Measurements from ENCODE around the gene ANKRD45.
A peak's percentile ranks its signal among the peaks of the same experiment; 100 is the strongest.
"Not testable (repeated sequence)": the region's sequence is repeated elsewhere in the genome, so short reads cannot be mapped to it uniquely, and the experiment has no call there.

ANKRD45 gene, protein sequence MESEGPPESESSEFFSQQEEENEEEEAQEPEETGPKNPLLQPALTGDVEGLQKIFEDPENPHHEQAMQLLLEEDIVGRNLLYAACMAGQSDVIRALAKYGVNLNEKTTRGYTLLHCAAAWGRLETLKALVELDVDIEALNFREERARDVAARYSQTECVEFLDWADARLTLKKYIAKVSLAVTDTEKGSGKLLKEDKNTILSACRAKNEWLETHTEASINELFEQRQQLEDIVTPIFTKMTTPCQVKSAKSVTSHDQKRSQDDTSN

DNA sequence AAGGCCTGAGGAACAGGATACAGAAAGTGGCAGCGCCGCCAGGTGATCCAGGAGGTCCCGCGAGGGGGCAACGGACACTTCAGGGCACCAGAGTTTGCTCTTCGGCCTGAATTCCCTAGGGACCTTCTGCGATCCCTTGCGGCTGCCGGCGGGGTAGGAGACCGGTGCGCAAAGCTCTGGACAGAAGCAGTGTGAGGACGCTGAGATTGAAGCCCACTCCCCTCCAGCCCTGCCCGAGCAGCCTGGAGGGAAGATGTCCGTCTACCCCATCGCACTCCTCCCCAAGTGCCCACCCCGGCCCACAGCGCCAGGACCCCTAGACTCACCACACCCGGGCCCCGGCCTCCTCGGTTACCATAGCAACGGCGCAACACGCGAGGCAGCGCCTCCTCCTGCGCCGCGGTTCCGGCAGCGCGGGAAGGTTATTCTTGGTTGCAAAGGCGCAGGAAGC, at the start of gene ANKRD45:
ANKRD45 (minus strand) TSS at position 361 of the 451 bp plus-strand sequence. CDS start 10,433 bp downstream, outside the sequence.
- DNase-seq (ENCODE audit: low read depth in 1 of 2, low spot score in 1 of 2) = no peak

DNA sequence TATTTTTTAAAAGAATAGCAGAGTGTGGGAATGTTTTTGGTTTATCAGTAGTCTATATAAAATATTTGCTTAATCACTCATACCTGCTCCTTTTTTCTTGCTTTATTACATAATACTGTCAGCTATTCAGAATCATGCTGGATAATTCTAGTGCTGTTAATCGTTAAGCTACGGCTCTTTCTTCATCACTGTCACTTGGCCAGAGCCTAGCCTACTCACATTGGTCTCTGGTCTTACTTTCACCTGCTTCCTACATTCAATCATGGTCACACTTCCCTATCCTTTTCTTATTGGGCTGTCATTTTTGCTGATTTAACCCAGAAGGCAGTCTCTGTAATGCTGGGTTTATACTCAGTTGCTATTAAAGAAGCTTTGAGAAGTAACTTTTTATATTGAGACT, 47.6 kb upstream of the ANKRD45 start:
- DNase-seq (ENCODE audit: low read depth in 1 of 2, low spot score in 1 of 2) = no peak

DNA sequence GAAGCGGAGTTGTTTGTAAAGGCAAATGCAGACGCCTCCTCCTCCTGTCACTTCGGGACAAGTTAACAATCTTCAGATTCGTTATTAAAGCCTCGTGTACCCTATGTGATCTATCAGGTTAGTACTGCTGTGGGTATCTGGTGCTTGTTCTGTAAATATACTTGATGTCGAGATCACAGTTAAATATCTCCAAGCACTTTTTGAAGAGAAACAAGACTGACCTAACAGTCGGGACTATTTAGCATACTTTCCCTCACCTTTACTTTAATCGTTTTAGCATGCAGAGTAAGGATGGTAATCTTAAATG, 45.8 kb upstream of the ANKRD45 start:
- DNase-seq (ENCODE audit: low read depth in 1 of 2, low spot score in 1 of 2) = no peak

DNA sequence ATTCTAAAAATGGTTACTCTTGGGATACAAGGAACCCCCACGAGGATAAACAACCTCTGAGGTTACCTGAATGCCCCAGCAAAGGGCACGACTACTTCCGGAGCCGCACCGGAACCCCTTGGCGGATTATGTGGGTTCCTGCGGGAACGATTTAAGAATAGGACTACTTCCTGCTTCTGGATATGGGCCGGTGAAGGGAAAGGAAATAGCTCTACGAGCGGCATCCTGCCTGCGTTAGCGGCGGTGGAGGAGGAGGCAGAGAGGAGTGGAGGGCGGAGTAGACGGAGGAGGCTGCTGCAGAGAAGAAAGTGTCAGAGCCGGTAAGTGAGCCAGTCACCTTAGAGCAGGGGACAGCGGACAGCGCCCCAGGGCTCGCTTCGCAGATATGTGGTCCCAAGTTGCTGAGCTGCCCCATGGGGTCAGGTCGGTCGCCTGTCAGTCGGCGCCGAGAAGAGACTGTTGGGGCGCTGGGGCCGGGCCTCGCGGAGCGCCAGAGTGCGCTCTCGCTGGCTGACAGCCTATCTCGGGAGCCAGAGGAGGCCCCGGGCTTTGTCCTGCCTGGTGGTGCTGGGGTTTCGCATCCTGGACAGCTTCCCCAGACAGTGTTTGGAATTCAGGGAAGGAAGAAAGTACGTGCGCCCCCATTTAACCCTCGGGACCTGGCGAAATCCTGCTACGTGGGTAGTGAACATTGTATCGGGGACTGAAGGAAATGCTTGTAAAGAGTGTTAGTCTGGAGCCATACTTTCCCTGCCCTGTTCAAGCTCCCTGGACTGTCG, 45.3 kb upstream of the ANKRD45 start, which contains the start of gene KLHL20:
KLHL20 (plus strand) TSS at position 223 of the 779 bp plus-strand sequence. CDS start 1,063 bp downstream, outside the sequence.
- peak; percentile 61 to 70 for DNase-seq (ENCODE audit: low read depth in 1 of 2, low spot score in 1 of 2)

DNA sequence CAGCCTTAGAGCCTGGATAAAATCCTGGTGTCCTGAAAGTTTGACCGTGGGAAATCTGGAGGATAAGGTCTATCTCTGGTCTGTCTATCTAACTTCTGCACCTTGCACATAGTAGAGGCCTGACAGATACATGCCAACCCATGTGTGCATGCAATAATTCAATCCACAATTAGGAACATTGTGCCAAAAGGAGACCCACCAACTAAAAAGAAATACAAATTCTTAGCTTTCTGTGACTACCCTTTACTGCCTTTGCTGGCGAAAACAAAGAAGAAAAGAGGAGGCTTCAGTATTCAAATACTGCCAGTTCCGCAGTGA, 44.7 kb upstream of the ANKRD45 start:
- no peak for DNase-seq (ENCODE audit: low read depth in 1 of 2, low spot score in 1 of 2)

DNA sequence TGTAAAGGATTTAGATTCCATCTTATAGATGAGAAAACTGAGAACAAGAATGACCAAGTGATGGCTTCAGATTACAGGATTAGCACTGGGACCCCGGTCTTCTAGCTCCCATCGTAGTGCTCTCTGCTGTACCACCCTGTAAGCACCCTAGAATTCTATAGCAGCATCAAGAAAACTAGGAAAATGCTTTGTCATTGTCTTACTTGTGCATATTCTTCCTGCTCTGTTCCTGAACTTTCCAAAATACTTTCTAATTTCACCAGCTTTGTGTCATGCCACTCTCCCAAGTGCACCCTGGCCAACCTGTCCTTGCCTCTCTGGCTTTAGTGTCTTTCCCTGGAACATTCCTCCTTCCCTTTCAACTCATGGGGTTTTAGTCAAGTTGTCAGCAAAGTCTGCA, 39.1 kb upstream of the ANKRD45 start:
- no peak for DNase-seq (ENCODE audit: low read depth in 1 of 2, low spot score in 1 of 2)

DNA sequence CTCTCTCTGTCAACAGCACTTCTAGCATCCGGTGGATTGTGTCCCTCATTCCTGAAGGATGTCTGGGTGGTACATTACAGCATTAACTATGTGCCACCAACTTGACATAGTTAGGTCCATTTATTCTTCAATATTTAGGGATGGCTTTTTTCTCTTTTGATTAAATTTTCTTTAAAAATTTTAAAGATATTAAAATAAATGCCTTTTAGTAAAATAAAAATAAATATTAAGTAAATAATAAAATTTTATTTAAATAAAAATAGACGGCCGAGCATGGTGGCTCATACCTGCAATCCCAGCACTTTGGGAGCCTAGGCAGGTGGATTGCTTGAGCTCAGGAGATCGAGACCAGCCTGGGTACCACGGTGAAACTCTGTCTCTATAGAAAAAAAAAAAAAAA, 35.5 kb upstream of the ANKRD45 start:
- no peak for DNase-seq (ENCODE audit: low read depth in 1 of 2, low spot score in 1 of 2)

DNA sequence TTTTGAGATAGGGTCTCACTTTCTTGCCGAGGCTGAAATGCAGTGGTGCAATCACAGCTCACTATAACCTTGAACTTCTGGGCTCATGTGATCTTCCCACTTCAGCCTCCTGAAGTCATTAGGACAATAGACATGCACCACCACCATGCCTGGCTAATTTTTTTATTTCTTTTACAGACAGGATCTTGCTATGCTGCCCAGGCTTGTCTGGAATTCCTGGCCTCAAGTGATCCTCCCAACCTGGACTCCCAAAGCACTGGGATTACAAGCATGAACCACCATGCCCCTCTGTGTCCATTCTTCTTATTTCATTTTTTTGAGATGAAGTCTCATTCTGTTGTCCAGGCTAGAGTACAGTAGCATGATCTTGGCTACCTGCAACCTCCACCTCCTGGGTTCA, 33.1 kb upstream of the ANKRD45 start:
- no peak for DNase-seq (ENCODE audit: low read depth in 1 of 2, low spot score in 1 of 2)

DNA sequence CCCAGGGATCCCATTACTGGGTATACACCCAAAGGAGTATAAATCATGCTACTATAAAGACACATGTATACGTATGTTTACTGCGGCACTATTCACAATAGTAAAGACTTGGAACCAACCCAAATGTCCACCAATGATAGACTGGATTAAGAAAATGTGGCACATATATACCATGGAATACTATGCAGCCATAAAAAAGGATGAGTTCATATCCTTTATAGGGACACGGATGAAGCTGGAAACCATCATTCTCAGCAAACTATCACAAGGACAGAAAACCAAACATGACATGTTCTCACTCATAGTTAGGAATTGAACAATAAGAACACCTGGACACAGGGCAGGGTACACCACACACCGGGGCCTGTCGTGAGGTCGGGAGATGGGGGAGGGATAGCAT, 31.6 kb upstream of the ANKRD45 start:
- not testable (repeated sequence) for DNase-seq (ENCODE audit: low read depth in 1 of 2, low spot score in 1 of 2)

DNA sequence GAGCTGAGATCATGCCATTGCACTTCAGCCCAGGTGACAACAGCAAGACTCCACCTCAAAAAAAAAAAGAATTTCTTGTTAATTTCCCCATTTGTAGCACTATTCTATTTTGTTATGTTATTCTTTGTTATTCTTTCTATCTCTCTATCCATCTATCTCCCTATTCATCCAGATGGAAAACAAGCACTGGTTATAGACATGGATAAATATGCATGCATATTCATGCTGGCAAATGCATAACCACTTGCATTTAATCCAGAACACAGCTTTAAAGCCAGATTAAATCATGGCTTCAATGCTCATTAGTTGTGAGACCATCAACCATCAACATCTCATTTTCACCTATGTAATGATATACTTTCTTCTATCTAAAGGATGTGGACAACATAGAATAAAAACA, 23.6 kb upstream of the ANKRD45 start:
- no peak for DNase-seq (ENCODE audit: low read depth in 1 of 2, low spot score in 1 of 2)

DNA sequence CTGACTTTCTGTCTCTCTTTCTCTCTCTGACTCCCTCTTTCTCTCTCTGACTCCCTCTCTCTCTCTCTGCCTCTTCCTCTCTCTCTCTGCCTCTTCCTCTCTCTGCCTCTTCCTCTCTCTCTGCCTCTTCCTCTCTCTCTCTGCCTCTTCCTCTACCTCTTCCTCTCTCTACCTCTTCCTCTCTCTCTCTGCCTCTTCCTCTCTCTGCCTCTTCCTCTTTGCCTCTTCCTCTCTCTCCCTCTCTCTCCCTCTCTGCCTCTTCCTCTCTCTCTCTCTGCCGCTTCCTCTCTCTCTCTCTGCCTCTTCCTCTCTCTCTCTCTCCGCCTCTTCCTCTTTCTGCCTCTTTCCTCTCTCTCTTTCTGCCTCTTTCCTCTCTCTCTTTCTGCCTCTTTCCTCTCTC, 18.6 kb upstream of the ANKRD45 start:
- no peak for DNase-seq (ENCODE audit: low read depth in 1 of 2, low spot score in 1 of 2)

DNA sequence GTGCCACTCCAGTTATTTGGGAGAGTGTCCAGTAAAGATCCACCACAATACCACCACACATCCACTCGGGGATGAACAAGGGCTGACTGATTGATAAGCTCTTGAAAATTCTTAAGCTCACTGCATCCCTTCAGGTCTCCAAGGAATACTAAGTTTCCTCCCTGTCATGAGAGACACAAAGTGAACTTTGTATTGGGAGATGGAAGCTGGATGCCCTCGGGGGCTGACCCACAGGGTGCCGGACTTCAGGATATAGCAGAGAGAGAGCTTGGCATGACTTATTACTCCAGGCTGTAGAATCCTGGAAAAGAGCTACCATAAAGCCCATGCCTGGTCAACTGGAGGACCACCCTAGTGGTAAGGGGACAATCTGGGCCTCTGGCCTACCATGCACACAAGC, 15.5 kb upstream of the ANKRD45 start:
- not testable (repeated sequence) for DNase-seq (ENCODE audit: low read depth in 1 of 2, low spot score in 1 of 2)

DNA sequence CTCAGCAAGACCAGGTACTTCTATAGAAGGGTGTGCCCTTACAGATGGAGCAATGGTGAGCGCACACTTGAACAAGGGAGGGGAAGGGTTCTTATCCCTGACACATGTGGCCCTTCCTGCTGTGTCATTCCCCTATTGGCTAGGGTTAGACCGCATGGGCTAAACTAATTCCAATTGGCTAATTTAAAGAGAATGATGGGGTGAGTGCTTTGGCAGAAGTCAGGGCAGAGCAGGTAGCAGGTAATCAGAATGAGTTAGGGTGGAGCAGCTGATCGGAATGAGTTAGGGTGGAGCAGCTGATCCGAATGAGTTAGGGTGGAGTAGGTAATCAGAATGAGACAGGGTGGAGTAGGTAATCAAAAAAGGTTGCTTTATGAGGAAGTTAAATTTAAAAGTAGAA, 14.2 kb upstream of the ANKRD45 start:
- DNase-seq (ENCODE audit: low read depth in 1 of 2, low spot score in 1 of 2) = not testable (repeated sequence)

DNA sequence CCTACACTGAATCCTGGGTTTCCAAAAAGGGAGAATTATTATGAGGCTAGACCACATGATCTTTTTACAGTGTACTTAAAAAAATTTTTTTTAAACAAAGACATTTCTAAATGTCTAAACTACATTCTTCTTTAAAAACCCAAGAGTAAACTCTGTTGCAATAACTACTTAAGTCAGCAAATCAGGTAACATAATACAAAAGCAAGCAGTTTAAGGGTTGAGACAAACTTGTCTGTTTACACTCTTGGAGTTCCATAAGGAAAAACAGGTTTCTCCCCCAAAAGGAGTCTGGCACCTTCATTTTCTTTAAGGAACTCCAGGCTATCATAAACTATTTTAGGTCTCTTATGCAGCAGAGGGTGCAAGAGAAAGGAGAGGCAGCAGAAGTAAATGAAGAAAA, 12.5 kb upstream of the ANKRD45 start:
- no peak for DNase-seq (ENCODE audit: low read depth in 1 of 2, low spot score in 1 of 2)

DNA sequence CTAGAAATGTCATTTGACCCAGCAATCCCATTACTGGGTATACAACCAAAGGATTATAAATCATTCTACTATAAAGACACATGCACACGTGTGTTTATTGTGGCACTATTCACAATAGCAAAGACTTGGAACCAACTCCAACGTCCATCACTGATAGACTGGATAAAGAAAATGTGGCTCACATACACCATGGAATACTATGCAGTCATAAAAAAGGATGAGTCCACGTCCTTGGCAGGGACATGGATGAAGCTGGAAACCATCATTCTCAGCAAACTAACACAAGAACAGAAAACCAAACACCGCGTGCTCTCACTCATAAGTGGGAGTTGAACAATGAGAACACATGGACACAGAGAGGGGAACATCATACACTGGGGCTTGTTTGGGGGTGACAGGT, 10.5 kb upstream of the ANKRD45 start:
- DNase-seq (ENCODE audit: low read depth in 1 of 2, low spot score in 1 of 2) = not testable (repeated sequence)

DNA sequence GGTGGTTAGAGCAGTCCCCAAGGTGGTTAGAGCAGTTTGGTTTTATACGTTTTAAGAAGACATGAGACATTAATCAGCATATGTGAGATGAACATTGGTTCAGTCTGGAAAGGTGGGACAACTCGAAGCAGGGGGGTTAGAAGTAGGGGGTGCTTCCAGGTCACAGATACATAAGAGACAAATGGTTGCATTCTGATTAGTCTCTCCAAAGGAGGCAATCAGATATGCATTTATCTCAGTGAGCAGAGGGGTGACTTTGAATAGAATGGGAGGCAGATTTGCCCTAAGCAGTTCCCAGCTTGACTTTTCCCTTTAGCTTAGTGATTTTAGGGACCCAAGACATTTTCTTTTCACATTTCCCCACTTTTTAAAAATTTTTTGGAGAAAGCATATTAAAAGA, 4.8 kb upstream of the ANKRD45 start:
- DNase-seq (ENCODE audit: low read depth in 1 of 2, low spot score in 1 of 2) = not testable (repeated sequence)

DNA sequence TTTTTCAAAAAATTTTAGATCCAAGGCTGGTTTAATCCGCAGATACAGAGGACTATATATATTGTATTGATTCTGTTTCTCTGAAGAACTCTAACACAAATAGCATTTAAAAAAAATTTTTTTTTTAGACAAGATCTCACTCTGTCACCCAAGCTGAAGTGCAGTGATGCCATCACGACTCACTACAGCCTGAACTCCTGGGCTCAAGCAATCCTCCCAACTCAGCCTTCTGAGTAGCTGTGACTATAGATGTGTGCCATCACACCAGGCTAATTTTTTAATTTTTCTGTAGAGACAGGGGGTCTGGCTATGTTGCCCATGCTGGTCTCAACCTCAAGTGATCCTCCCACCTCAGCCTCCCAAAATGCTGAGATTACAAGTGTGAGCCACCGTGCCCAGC, 3.0 kb downstream of the ANKRD45 start:
- DNase-seq (ENCODE audit: low read depth in 1 of 2, low spot score in 1 of 2) = no peak

DNA sequence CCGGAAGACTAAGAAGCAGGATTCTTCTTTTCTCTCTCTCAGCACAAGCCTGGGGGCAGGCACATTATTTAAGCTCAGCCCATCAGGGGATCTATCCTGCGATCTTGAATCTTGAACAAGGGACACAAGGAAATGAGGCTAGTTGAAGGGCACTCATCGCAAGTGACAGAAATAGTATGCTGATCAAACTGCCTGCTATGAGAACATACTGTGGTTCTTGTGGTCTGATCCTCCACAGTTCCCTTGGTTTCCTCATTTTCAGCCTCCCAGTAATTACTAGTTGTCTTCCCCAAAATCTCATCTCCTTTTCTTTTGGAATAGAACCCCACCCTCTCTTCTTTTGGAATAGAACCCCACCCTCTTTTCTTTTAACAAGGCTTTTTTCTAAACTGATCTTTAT, 6.5 kb downstream of the ANKRD45 start:
- no peak for DNase-seq (ENCODE audit: low read depth in 1 of 2, low spot score in 1 of 2)

DNA sequence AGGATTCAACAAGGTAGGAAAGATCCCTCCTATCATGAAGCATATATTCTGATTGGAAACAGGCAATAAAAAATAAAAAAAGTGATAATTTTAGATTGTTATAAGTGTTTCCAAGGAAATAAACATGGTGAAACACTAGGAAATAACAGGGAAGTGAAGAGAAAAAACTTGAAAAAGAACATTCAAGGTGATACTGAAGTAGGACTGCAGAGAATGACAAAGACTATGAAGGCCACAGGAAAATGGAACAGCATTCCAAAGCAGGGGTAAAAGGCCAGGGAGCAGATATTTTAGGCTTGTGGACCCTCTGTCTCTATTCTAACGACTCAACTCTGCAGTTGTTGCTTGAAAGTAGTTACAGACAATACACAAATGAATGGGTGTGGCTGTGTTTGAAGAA, 7.9 kb downstream of the ANKRD45 start:
- DNase-seq (ENCODE audit: low read depth in 1 of 2, low spot score in 1 of 2) = no peak

DNA sequence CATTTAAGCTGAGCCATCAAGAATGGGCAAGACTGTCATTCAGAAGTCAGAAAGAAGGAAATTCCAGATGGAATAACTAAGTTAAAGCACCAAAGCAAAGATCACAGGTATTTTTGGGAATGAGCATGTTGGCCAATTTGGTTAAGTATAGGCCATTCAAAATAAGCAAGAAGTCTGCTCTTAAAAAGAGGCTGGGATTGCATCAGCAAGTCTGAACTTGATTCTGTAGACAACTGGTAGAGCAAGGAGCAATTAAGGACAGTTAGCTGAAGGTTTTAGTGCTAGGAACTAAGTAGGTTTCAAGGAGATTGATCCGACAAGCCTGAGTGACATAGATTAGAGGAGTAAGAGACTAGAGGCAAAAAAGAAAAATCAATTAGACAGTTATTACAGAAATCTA, 8.4 kb downstream of the ANKRD45 start:
- DNase-seq (ENCODE audit: low read depth in 1 of 2, low spot score in 1 of 2) = no peak

DNA sequence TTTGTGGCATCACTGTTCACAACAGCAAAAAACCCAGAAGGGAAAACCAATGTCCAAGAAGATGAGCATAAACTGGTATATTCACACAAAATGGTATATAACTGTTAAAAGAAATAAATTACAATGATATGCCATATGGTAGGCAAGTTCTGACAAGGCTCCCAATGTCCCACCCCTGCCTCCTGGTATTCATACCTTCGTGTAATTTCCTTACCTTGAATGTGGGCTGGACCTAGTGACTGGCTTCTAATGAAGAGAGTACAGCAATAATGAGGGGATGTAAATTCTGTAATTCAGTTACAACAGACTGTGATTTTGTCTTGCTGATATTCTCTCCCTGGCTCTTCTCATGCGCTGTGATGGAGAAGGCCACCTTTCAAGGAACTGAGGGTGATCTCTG, 9.3 kb downstream of the ANKRD45 start:
- no peak for DNase-seq (ENCODE audit: low read depth in 1 of 2, low spot score in 1 of 2)

DNA sequence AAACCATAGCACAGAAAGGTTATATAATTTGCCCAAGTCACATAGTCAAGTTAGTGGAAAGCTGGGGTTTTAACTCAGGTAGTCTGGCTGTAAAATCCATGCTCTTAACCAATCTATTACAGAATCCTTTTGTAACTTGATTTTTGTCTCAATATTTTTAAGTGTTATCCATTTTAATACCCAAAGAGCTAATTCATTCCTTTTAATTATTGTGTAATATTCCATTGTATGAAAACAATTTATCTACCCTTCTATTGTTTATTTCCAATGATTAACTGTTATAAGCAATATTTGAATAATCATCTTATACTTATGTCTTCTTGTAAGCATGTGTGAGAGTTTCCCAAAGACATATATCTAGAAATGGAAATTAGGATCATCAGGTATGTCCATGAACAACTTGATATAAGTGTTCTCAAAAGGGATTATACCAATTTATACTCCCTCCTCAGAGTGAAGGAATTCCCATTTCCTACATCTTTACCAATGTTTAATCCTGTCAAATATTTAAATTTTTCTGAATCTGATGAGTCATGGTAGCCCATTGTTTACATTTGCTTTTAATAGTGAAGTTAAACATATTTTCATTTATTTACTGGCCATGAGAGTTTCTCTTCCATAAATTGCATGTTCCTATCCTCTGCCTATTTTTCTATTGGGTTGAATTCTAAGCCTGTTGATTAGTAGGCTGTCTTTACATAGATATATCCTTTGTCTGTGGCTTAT, 20.6 kb downstream of the ANKRD45 start:
- no peak for DNase-seq (ENCODE audit: low read depth in 1 of 2, low spot score in 1 of 2)

Measured in stimulated activated CD4-positive, alpha-beta T cell treated with anti-CD3 and anti-CD28 coated beads, Interleukin-15, amount 100 ng/mL, for 1 hour (primary cell).